HK-2 (cell line): ENCODE measurements around the gene DSCAML1.

ENCODE experiments used
- DNase-seq: peaks from one replicate; pipeline ENCODE4 v3.0.0-alpha.2; 2018; ENCODE audit not compliant: unreplicated experiment

DSCAML1 gene

GRCh38 chr11:117607449-117607848 lies 189.6 kb downstream of the DSCAML1 start:
- no peak for DNase-seq

GRCh38 chr11:117606790-117607189 lies 190.2 kb downstream of the DSCAML1 start:
- no peak for DNase-seq

- no peak for DNase-seq
Observed at GRCh38 chr11:117606211-117606610, 190.8 kb downstream of the DSCAML1 start.

GRCh38 chr11:117605331-117605730 lies 191.7 kb downstream of the DSCAML1 start:
- no peak for DNase-seq

- DNase-seq: no peak
Observed at GRCh38 chr11:117604336-117604995, 192.6 kb downstream of the DSCAML1 start.

GRCh38 chr11:117603932-117604331 lies 193.1 kb downstream of the DSCAML1 start:
- DNase-seq: no peak

- DNase-seq: no peak
Observed at GRCh38 chr11:117601006-117601708, 195.9 kb downstream of the DSCAML1 start.

DNA sequence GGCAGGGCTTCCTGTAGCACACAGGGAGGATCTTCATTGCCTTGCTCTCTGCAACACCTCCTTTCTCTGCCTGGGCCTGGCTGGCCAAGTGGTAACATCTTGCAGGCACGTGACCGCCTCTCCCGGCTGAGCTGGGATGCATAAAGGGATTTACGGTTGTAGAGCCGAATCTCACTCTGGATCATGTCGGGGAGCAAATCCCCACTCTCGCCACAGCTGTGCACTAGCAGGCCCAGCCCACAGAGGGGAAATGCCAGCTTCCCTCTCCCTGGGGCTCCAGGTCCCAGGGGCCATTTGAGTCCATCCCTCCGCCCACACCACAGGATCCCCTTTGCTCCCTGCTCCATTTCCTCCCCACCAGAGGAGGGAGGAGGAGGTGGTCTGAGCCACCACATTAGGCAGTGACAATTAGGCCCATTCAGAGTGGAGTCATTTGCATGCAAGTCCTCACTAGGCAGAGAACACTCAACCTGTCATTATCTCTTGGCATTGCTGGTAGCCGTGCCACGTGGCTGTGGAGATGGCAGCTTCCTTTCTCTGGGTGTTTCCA lies 196.7 kb downstream of the DSCAML1 start:
- no peak for DNase-seq

DNA sequence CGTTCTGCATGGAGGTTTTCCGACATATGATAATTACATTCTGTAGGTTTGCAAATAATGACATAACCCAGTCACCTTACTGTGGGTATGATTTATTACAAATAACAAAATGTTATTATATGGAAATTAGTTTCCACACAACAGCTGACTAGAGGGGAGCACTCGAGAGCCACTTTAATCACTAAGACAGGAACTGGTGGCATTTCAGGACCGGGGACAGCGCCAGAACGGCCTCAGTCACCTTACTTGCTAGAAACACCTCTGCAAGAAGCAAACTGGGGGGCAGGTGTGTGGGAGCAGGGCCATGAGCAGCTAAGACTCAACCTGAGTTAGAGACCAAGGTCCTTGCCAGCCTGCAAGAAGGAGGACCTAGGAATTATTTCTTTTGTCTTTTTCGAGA lies 199.9 kb downstream of the DSCAML1 start:
- peak; percentile 33 for DNase-seq

DNA sequence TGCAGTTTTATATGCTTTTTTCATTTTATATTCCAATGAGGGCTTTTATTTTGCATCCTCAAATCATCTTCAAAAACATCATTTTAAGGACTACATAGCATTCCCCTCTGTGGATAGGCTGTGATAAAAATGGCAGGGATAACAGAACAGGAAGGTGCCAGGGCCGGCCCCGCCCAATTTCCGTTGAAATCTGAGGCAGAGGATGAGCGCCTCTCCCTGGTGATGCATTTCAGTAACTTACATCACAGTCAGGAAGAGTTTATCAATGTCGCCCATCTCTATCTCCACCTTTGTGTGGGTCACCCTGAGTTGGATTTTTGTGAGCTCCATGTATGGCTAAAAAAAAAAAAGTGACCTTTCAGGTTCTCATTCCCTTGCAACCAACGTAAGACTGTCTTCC lies 201.6 kb downstream of the DSCAML1 start:
- no peak for DNase-seq

- DNase-seq: no peak
Observed at GRCh38 chr11:117594721-117595120, 202.3 kb downstream of the DSCAML1 start.

DNA sequence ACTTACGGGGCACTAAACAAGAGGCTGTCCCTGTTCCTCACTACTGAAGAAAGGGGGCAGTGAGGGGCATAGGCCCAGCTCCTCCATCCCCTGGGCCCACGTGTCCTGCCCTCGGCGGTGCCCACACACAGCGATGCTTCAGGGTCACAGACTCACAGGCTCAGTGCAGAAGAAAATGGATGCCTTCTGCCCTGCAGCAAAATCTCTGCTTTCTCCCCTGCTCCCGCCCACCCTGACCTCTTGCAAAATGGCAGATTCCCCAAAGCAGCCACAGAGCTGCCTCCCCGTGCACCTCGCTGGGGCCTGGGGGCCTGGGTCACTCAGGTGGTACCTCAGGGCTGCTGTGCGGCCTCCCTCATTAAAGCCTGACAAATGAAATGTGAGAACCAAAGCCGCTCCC lies 204.0 kb downstream of the DSCAML1 start:
- no peak for DNase-seq

GRCh38 chr11:117591316-117592039 lies 205.5 kb downstream of the DSCAML1 start:
- no peak for DNase-seq

DNA sequence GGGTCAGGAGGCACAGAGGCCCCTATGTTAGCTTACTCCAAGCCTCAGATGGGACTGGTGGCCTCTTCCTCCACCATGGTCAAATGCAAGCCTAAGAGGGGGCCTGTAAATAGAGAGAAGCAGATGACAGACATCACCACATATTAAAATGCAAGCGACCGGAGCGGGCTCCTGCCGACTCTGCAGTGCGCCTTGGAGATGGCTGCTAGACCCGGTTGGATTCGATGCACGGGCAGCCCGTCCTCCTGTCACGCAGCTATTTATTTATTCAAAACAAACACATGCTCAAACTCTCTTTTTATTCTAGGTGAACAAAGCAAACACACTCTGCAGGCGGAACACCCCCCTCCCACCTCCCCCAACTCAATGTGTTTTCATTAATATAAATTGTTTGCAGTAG lies 208.0 kb downstream of the DSCAML1 start:
- DNase-seq: no peak

DNA sequence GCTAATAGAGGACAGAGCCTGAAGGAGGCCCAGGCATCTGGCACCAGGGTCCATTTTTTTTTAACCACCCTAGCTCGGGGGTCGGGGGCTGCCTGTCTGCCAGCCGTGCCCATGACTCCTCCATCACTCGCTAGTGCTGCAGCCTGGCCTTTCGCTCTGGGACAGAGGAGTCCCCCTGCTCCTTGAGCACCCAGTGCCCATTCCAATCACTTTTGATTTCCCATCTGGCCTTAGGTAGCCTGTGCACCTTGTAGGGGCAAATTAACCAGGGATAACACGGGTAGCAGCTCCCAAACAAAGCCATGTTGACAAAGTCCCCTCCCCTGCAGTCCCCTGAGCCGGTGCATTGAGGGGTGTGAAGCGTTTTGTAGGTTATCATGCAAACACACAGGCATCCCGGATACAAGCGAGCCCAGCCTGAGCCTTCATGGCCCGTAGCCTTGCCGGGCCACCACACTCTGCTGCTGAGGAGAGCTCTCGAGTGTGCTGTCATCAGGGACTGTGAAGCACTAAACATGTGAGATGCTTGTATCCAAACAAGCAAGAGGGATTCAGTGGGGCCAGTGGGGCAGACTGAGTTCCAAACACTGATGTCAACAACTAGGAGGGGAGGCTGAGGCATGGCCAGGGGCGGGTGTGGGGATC lies 208.7 kb downstream of the DSCAML1 start:
- DNase-seq: no peak

DNA sequence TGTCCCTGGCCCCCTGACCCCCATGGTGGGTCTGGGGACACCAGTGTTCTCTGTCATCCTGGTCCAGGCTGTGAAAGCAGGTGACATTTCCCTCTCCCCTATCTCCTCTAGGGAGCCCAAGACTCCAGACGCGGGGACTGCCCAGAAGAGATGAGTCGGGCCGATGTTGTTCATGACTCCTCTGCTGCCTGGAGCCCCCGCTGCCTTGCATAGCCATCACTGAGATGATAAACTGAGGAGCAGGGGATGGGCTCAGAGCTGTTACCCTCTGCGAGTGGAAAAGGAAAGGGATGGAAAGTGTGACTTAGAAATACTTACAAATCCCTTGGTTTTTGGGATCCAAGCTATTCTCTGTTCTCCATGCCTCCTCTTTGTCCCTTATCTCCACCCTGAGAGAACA lies 209.6 kb downstream of the DSCAML1 start:
- DNase-seq: no peak

- no peak for DNase-seq
Observed at GRCh38 chr11:117586392-117586791, 210.6 kb downstream of the DSCAML1 start.

DNA sequence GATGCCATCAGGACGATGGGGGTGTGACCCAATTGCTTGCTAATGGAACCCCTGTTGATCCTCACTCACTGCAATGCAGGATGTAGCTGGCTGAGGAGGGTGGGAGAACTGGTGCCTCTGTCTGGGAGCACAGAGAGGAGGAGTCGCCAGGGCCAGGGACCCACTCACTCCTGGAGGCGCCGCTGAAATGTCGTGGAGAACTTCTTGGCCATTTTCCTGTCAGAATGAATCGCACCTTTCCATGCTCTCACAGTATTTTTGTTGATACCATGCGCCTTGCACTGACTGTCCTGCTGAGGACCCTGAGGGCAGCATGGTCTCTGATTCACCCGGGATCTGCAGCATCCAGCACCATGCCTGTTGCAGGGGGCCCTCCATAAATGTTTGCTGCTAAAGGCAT lies 211.4 kb downstream of the DSCAML1 start:
- no peak for DNase-seq

GRCh38 chr11:117584056-117584830 lies 212.8 kb downstream of the DSCAML1 start:
- no peak for DNase-seq

DNA sequence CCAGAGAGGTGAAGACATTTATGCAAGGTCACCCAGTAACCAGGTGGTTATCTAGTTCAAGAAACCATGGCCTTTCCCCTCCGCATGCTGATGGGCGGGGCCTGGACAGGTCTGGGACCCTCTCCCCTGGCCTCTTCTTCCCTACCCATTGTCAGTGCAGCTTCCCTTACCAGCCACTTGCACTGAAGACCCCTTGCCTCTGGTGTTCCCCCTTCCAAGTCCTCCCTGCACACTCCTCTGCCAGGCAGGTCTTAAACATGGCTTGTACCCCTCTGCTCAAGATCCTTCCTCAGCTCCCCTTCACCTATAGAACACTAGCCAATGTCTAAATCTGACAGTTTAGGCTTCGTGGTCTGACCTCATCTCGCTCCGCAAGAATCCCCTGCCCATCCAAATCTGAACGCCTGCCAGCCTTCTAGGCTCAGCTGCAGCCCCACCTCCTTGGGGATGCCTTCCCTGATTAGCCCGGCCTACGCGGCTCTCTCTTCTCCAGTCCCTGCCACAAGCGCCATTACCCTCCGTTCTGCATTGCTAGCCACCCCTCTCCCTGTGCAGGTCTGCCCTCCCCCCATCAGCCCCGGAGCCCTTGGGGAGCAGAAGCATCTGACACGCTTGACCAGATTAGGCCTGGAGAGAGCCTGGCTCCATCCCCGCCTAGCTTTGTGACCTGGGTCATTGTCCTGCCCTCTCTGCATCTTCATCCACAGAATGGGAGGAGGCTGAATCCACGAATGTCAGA lies 213.8 kb downstream of the DSCAML1 start:
- peak; percentile 75 for DNase-seq

DNA sequence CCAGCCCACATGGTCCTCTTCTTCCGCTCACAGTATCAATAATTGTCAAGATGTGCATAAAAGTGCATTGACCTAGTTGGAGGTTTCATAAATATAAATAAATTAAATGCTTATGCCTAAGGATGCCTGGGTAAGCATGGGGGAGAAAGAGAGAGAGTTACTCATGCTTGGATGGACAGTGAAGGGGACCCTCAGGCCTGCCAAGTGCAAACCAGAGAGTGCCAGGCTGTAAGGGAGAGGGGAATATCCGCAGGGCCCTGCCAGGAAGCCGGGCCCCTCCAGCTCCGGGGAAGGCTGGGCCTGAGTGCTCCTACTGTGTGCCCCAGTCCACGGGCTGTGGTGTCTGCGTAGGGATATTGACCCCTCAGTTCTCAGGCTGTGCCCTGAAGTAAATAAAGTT lies 214.6 kb downstream of the DSCAML1 start:
- DNase-seq: no peak
